Activated naive CD4-positive, alpha-beta T cell treated with anti-CD3 and anti-CD28 coated beads for 36 hours (primary cell): ENCODE data around the gene APLP2. TPM values are rescaled to one million over a fixed set of nuclear protein-coding genes. Genes with fewer than 3 reads are reported as not detected.

Experiments used
- CTCF ChIA-PET: fragments of 350-600 bp; sonication (Branson Sonifier 250); formaldehyde crosslinking; loops from one replicate; lab custom pipeline; 2021; ENCODE audit warnings: antibody characterized with exemption; lab: Charles Lee
- DNase-seq: peaks from one replicate; pipeline ENCODE4 v3.0.0-alpha.2; 2020
- H3K27ac Mint-ChIP-seq: one replicate; pipeline ENCODE4 v1.8.0; 2021; ENCODE audit warnings: mild to moderate bottlenecking, mixed read lengths
- H3K27me3 Mint-ChIP-seq: one replicate; pipeline ENCODE4 v1.8.0; 2021; ENCODE audit warnings: low read depth, mixed read lengths
- H3K36me3 Mint-ChIP-seq: one replicate; pipeline ENCODE4 v1.8.0; 2021; ENCODE audit warnings: low read depth, mixed read lengths
- H3K4me1 Mint-ChIP-seq: one replicate; pipeline ENCODE4 v1.8.0; 2021; ENCODE audit warnings: low read depth, mixed read lengths
- H3K4me3 Mint-ChIP-seq: one replicate; pipeline ENCODE4 v1.8.0; 2021; ENCODE audit warnings: mild to moderate bottlenecking, moderate library complexity, mixed read lengths
- H3K9me3 Mint-ChIP-seq: one replicate; pipeline ENCODE4 v1.8.0; 2021; ENCODE audit warnings: mixed read lengths
- intact Hi-C: fragments of 100-400 bp; cut with micrococcal nuclease; formaldehyde crosslinking; loops from one replicate; pipeline ENCODE4 v1.15.1; 2023
- total RNA-seq, 2 experiments: library from RNA; stranded (reverse); gene quantifications; one replicate each; pipeline ENCODE4 v1.2.3, GENCODE V29; 2021

Gene APLP2
- total RNA-seq, 2 experiments from 2014 or later = 38.4 to 43.5 TPM

DNA sequence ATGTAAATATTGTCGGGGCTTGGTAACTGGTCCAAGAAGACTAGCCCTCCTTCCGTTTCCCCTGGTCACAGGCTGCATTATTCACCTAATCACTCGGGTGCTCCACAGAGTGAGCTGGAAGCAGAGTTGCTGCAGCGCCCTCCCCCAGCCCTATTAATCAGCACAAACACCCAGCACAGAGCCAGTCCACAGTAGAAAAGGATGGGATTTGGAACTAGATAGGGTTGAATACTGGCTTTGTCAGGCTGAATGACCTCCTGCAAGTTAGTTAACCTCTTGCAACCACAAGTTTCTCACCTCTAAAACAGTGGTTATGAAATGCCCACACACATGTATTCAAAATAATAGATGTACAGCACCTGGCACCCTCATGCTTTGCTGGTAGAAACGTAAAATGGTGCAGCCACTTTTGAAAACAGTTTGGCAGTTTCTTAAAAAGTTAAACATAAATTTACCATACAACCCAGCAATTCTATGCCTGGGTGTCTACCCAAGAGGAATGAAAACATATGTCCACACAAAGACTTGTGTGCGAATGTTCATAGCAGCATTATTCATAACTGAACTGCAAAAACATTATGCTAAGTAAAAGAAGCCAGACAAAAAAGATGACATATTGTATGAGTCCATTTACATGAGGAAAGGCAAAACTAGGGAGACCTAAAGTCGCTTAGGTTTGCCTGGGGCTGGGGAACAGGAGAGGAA is 31.7 kb upstream of the APLP2 start:
- no peak for DNase-seq

DNA sequence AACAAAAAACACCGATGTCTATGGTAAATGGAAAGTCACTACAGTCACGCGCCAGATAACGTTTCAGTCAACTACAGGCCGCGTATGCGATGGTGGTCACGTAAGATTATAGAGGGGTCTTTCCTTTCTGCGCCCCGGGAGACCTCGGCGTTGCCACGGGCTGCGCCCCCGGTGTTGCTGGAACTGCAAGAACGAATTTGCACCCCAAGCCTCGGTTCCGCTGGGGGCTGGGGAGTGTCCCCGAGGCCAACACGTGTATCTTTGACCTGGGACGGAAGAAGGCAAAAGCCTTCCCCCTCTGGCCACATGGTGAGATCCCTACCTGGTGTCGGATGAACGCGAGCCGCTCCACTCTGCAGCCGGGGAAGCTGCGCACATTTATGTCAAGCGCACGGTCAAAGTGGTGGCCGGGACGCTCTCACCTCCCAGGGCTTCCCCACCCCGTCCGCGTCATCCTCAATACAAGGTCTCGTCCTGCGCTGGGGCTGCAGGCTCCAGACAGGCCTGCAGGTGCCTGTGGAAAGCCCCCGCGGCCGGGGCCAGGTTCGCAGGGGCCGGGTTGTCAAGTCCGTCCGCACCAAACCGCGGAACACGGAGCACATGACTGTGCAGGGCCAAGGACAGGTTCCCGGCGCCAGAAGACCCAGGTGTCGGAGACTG is 29.3 kb upstream of the APLP2 start:
- peaks cover 3% of the 10 kb centered on the region for H3K27me3 Mint-ChIP-seq
- H3K4me3 Mint-ChIP-seq = no peak overlapping the region
- intact Hi-C loops = no loop called here
- DNase-seq = no peak
- no peaks in the 10 kb centered on the region for H3K9me3 Mint-ChIP-seq
- CTCF ChIA-PET = no interaction called here
- no peaks in the 10 kb centered on the region for H3K36me3 Mint-ChIP-seq
- H3K4me1 Mint-ChIP-seq = no peaks in the 10 kb centered on the region
- no peak overlapping the region for H3K27ac Mint-ChIP-seq

More for the DNA sequence above, 31.7 kb upstream of the APLP2 start:
- intact Hi-C loops = no loop called here
- no peaks in the 10 kb centered on the region for H3K36me3 Mint-ChIP-seq
- H3K27ac Mint-ChIP-seq = no peak overlapping the region
- CTCF ChIA-PET = no interaction called here
- no peaks in the 10 kb centered on the region for H3K9me3 Mint-ChIP-seq
- peaks cover 3% of the 10 kb centered on the region for H3K27me3 Mint-ChIP-seq
- H3K4me1 Mint-ChIP-seq = no peaks in the 10 kb centered on the region
- H3K4me3 Mint-ChIP-seq = no peak overlapping the region

DNA sequence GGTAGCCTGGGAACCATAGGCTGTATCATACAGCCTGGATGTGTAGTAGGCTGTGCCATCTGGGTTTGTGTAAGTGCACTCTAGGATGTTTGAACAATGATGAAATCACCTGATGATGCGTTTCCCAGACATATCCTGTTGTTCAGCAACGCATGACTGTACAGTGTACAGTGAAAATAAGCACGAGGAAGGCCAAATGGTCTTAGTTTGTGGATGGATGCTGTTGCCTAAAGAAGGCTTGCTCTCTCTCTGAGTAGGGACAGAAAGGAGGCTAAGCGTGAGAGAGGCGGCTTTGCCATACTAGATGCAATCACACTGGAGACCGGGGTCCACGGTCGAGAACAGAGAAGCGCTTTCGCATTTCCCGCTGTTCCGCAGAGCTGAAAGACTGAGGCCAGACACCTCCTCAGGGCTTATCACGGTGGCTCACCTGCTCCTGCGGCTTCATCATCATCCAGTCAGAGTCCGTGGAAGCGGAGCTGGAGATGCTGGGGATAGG is 27.6 kb upstream of the APLP2 start:
- no peak overlapping the region for H3K27ac Mint-ChIP-seq
- CTCF ChIA-PET = no interaction called here
- intact Hi-C loops = no loop called here
- no peaks in the 10 kb centered on the region for H3K36me3 Mint-ChIP-seq
- no peaks in the 10 kb centered on the region for H3K9me3 Mint-ChIP-seq
- peaks cover 3% of the 10 kb centered on the region for H3K27me3 Mint-ChIP-seq
- H3K4me3 Mint-ChIP-seq = no peak overlapping the region
- no peaks in the 10 kb centered on the region for H3K4me1 Mint-ChIP-seq
- no peak for DNase-seq

DNA sequence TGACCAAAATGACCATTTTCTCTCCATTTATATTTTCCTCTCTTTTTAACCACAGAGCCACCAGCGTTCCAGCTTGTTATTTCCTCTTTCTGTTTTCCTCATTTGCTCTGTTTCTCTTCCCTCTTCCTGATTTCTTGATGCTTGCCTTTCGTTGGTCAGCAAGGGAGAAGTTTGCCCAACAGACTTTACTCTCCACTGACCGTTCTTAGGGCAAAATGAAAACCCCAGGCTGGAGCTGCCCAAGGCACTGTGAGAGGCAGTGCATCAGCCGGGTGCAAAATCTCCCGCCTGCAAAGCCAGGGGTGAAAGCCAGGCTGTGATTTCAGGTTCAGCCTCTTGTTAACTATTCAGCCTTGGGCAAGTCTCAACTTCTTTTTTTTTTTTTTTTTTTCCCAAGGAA is 26.1 kb upstream of the APLP2 start:
- Mint-ChIP-seq H3K4me3 (no peak overlapping the region), H3K36me3 (no peaks in the 10 kb centered on the region), H3K4me1 (no peaks in the 10 kb centered on the region), H3K27ac (no peak overlapping the region), H3K9me3 (no peaks in the 10 kb centered on the region), H3K27me3 (no peaks in the 10 kb centered on the region)
- intact Hi-C loops = no loop called here
- CTCF ChIA-PET = no interaction called here
- DNase-seq = no peak

DNA sequence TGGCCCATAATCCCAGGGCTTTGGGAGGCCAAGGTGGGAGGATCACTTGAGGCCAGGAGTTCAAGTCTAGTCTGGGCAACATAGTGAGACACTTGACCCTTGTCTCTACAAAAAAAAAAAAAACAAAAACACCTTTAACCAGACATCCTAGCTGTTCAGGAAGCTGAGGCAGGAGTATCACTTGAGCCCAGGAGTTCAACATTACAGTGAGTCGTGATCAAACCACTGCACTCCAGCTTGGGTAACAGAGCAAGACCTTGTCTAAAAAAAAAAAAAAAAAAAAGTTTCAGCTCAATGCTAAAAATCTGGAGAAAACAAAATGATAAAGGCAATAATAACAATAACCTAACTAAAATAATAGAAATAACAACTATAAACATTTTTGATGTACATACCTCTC is 22.6 kb upstream of the APLP2 start:
- H3K9me3 Mint-ChIP-seq = no peaks in the 10 kb centered on the region
- CTCF ChIA-PET = interaction anchor here (0.7 kb wide), 1 partner anchor 297 kb away, joined by 4 read pairs; no protein-coding TSS in a partner anchor
- no peaks in the 10 kb centered on the region for H3K36me3 Mint-ChIP-seq
- DNase-seq = no peak
- intact Hi-C loops = no loop called here
- no peak overlapping the region for H3K4me3 Mint-ChIP-seq
- H3K27me3 Mint-ChIP-seq = no peaks in the 10 kb centered on the region
- H3K27ac Mint-ChIP-seq = no peak overlapping the region
- no peaks in the 10 kb centered on the region for H3K4me1 Mint-ChIP-seq

DNA sequence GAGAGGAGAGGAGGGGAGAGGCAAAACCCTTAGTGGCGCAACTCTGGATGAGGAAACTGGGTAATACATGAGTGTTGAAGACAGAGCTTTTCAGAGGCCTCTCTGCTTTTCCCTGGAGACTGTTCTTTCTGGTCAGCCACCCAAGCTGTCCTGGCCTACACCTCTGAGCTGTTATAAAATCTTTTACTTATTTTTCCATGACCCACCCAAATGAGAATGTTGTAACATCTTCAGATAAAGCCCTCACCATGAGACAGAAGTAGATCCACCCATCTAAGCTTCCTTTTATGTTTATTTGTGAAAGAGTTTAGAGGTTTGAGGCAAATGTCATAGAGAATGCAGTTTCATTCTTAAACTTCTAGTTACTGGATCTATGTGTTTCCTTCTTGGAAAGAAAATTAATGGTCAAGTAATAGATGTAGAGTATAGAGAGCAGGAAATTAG is 20.3 kb upstream of the APLP2 start:
- H3K9me3 Mint-ChIP-seq = no peaks in the 10 kb centered on the region
- intact Hi-C loops = no loop called here
- no peak overlapping the region for H3K27ac Mint-ChIP-seq
- H3K27me3 Mint-ChIP-seq = no peaks in the 10 kb centered on the region
- no peaks in the 10 kb centered on the region for H3K36me3 Mint-ChIP-seq
- no peak overlapping the region for H3K4me3 Mint-ChIP-seq
- no peaks in the 10 kb centered on the region for H3K4me1 Mint-ChIP-seq
- DNase-seq = no peak
- CTCF ChIA-PET = interaction anchor here (0.6 to 2.1 kb wide), 3 partner anchors 82 to 84 kb away, joined by 4 to 6 read pairs (median 5); no protein-coding TSS in a partner anchor

DNA sequence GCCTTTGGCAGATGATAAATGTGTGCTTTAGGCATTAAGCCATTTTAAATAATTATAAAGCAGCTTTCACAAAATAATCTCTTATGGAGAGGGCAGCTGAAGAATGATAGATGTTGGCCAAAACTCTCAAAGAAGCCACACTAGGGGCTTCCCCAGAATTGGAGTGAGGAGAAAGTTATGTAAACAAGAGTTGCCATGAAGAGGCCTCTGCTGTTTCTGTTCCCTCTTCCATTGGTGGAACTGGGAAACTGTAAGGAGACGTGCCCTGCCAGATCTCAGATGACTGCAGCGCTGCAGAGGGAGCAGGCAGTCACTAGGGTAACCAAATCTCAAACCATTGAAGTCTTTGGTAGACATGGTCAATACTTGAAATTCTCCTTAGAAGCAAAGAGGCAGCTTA is 19.4 kb upstream of the APLP2 start:
- no peak overlapping the region for H3K4me3 Mint-ChIP-seq

DNA sequence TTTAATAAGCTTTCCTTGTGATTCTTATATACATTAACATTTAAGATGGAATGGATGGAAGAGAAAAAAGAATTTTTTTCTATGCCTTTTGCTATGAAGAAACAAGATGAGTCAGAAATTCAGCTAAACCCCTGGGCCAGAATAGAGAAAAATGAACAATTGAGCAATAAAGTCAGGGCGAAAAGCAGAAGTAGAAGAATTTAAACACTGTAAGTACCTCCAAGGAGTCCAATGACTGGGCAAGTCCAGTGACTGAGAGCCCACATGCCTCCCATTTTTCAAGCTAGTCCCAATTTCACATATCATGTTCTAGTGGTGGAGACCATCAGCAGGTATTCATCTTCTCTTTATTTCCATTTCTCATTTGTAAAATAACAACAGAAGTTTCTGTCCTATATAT is 18.6 kb upstream of the APLP2 start:
- CTCF ChIA-PET = interaction anchor here (2.1 kb wide), 1 partner anchor 80 kb away, joined by 5 read pairs; no protein-coding TSS in a partner anchor
- intact Hi-C loops = no loop called here
- Mint-ChIP-seq H3K27ac (no peak overlapping the region), H3K4me1 (no peaks in the 10 kb centered on the region), H3K9me3 (no peaks in the 10 kb centered on the region), H3K36me3 (no peaks in the 10 kb centered on the region), H3K4me3 (no peak overlapping the region), H3K27me3 (no peaks in the 10 kb centered on the region)
- DNase-seq = no peak

More for the DNA sequence above, 19.4 kb upstream of the APLP2 start:
- Mint-ChIP-seq H3K4me1 (no peaks in the 10 kb centered on the region), H3K9me3 (no peaks in the 10 kb centered on the region), H3K27me3 (no peaks in the 10 kb centered on the region), H3K36me3 (no peaks in the 10 kb centered on the region), H3K27ac (no peak overlapping the region)
- CTCF ChIA-PET = interaction anchor here (2.1 kb wide), 1 partner anchor 81 kb away, joined by 5 read pairs; no protein-coding TSS in a partner anchor
- DNase-seq = no peak
- intact Hi-C loops = no loop called here

DNA sequence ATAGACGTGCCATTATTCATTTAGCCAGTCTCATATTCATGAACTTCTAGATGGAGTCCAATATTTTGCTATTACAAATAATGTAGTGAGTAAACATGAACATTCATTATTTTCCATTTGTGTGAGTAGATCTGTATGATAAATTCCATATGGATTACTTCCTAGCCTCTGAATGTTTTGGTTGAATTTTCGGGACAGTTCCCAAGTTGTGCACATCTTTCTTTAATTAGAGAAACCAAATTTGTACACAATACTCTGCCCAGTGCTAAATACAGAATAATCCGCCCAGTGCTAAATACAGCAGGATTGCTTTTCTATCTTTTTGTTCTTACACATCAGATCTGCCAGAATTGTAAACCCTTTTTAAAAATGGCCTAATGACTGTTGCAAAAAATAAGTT is 17.1 kb upstream of the APLP2 start:
- Mint-ChIP-seq H3K27me3 (no peaks in the 10 kb centered on the region), H3K4me1 (no peaks in the 10 kb centered on the region), H3K9me3 (no peaks in the 10 kb centered on the region), H3K27ac (no peak overlapping the region), H3K4me3 (no peak overlapping the region), H3K36me3 (no peaks in the 10 kb centered on the region)
- CTCF ChIA-PET = interaction anchor here (0.6 kb wide), 1 partner anchor 206 kb away, joined by 3 read pairs; no protein-coding TSS in a partner anchor
- intact Hi-C loops = no loop called here
- no peak for DNase-seq

DNA sequence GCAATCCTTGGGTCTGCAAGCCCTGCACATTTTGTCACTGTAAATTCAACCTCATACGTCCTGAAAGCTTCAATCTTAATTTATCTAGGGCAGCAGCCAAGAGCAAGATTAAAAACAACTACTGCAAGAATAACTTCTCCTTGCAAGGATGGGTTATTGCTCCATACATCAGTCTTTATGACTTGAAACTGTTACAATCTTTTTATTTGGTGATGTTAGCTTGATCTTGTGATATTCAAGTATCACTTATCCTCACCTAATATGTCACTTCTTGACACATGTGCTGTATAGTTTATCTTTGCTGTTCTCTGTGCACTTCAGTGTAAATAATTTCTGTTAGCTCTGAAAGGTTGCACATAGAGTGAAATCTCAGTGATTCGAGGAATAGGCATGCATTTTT is 14.7 kb upstream of the APLP2 start:
- DNase-seq = no peak
- Mint-ChIP-seq H3K36me3 (no peaks in the 10 kb centered on the region), H3K4me3 (no peak overlapping the region), H3K9me3 (no peaks in the 10 kb centered on the region), H3K27ac (no peak overlapping the region), H3K27me3 (no peaks in the 10 kb centered on the region), H3K4me1 (no peaks in the 10 kb centered on the region)
- CTCF ChIA-PET = interaction anchor here (1.2 to 1.4 kb wide), 3 partner anchors 16 to 134 kb away, joined by 3 to 4 read pairs (median 4); no protein-coding TSS in a partner anchor
- intact Hi-C loops = no loop called here

DNA sequence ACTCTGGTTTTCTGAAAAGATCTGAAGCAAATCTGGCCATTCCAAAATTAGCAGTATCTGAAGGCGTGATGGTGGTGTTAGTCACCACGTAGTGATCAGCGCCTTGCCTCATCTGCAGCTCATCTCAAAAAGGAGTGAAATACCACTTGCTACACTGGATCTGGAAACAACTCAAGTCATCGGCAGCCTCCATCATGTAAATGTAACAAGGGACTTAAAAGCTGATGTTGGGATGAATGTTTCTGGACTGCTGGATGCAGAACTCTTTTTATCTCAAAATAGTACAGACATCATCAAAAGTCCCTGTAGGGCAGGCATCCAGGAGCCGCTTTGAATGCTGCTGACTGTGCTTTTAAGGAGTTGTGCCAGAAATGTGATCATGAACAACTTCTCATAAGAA is 14.1 kb upstream of the APLP2 start:
- no peak overlapping the region for H3K27ac Mint-ChIP-seq
- intact Hi-C loops = no loop called here
- no peak for DNase-seq
- no peaks in the 10 kb centered on the region for H3K4me1 Mint-ChIP-seq
- H3K27me3 Mint-ChIP-seq = no peaks in the 10 kb centered on the region
- H3K9me3 Mint-ChIP-seq = no peaks in the 10 kb centered on the region
- CTCF ChIA-PET = interaction anchor here (1.3 to 1.4 kb wide), 2 partner anchors 15 to 77 kb away, joined by 4 read pairs; no protein-coding TSS in a partner anchor
- no peak overlapping the region for H3K4me3 Mint-ChIP-seq
- no peaks in the 10 kb centered on the region for H3K36me3 Mint-ChIP-seq

DNA sequence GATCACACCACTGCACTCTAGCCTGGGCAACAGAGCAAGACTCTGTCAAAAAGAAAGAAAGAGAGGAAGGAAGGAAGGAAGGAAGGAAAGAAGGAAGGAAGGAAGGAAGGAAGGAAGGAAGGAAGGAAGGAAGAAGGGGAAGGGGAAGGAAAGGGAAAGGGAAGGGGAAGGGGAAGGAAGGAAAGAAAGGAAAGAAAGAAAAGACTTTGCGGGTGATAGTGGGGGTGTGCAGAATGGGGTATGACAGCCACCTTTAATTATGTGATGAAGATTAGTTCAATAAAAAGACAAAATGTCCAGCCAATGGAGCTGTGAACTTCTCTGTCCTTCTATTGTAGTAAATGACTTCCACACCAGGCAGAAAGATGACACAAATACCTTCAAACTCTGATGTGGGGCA is 8.7 kb upstream of the APLP2 start:
- H3K9me3 Mint-ChIP-seq = no peaks in the 10 kb centered on the region
- CTCF ChIA-PET = interaction anchor here (0.7 kb wide), 1 partner anchor 166 kb away, joined by 5 read pairs; no protein-coding TSS in a partner anchor
- H3K36me3 Mint-ChIP-seq = no peaks in the 10 kb centered on the region
- H3K27ac Mint-ChIP-seq = no peak overlapping the region
- intact Hi-C loops = no loop called here
- H3K4me1 Mint-ChIP-seq = no peaks in the 10 kb centered on the region
- H3K4me3 Mint-ChIP-seq = no peak overlapping the region
- H3K27me3 Mint-ChIP-seq = peaks cover 2% of the 10 kb centered on the region
- no peak for DNase-seq
